ENCODE data around the gene XRCC5.
"Not testable (repeated sequence)": the region's sequence is repeated elsewhere in the genome, so short reads cannot be mapped to it uniquely, and the experiment has no call there.

The XRCC5 gene

GRCh38 chr2:216119986-216120385, 10.8 kb downstream of the XRCC5 start:
- DNase-seq, result no peak

DNA sequence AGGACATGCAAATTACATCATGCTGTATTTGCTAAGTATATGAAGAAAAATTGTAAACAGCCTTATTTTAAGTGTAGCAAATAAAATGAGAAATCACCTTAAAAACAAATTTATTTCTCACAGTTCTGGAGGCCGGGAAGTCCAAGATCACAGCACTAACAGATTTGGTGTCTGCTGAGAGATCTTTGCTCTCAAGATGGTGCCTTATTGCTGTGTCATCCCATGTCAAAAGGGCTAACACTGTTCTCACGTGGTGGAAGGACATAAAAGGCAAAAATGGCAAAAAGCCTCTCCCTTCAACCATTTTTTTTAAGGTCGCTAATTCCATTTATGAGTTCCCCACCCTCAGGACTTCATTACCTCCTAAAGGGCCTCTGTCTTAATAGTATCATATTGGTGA, 12.1 kb downstream of the XRCC5 start:
- DNase-seq, result no peak

- DNase-seq, result no peak
Observed at GRCh38 chr2:216126943-216127342, 17.8 kb downstream of the XRCC5 start.

DNA sequence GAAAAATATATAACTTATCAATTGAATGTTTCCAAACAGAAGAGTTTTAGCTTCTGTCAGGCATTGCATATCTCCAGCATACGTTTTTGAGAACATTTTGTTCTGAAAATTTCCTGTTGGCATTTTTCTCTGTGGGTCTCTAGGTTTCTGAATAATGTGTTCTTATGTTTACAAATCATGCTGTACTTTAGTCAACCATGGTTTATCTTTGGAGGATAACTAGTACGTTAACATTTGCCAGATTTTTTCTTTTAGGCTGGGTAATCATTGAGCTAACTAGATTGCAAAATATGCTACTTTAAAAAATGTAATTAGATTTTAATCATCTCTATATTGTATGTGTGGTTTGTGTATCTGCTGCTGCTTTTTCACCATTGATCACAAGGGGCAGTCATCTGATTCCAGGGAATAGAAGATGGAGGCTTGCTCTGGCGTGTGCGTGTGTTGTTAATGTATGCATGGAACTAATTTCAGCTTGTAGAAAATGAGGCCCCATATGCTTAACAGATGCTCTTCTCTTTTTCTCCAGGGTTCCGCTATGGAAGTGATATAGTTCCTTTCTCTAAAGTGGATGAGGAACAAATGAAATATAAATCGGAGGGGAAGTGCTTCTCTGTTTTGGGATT, 21.3 kb downstream of the XRCC5 start:
- no peak for DNase-seq

- DNase-seq, result no peak
Observed at GRCh38 chr2:216131175-216131926, 22.2 kb downstream of the XRCC5 start.

GRCh38 chr2:216132585-216132984, 23.4 kb downstream of the XRCC5 start:
- no peak for DNase-seq

GRCh38 chr2:216133397-216133796, 24.2 kb downstream of the XRCC5 start:
- DNase-seq, result no peak

- no peak for DNase-seq
Observed at GRCh38 chr2:216134958-216135541, 25.9 kb downstream of the XRCC5 start.

DNA sequence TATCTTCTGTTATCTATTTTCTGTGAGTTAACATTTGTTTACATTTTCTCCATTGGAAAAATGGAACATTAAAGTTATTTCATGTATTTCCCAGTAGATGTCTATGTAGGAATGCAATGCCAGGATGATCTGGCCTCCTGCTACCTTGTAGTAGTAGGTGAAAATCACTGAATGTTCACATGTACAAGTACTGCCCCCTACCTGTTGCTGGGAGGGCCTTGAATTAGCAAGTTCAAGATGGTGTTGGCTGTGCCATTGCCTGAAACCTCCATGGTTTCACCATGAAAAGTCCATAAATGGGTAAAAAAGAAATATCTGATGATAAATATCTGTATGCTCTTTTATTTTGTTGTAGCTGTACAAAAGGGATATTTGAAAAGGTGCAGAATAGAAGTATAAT, 30.7 kb downstream of the XRCC5 start:
- no peak for DNase-seq

- not testable (repeated sequence) for DNase-seq
Observed at GRCh38 chr2:216141516-216141915, 32.4 kb downstream of the XRCC5 start.

DNA sequence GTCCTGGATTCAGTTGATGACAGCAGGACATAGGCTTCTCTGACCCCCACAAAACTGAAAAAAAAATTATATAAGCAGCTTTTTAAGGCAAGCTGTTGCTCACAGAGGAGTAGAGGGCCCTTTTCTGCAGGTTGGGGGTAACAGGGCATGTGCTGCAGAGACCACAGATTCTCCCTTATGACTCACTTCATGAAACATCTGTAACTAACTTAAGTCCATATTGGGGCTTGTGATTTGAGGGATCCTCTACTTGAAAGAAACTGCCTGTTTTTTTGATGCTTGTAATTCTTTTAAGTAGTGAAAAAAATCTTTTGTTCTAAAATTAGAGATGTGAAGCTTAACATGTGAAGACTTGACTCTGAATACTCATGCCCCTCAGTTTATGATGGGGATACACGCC, 33.4 kb downstream of the XRCC5 start:
- DNase-seq, result no peak

GRCh38 chr2:216144372-216144771, 35.2 kb downstream of the XRCC5 start:
- no peak for DNase-seq

GRCh38 chr2:216144857-216145256, 35.7 kb downstream of the XRCC5 start:
- DNase-seq, result no peak

GRCh38 chr2:216146573-216146972, 37.4 kb downstream of the XRCC5 start:
- no peak for DNase-seq

GRCh38 chr2:216147172-216148131, 38.3 kb downstream of the XRCC5 start:
- DNase-seq, result no peak

DNA sequence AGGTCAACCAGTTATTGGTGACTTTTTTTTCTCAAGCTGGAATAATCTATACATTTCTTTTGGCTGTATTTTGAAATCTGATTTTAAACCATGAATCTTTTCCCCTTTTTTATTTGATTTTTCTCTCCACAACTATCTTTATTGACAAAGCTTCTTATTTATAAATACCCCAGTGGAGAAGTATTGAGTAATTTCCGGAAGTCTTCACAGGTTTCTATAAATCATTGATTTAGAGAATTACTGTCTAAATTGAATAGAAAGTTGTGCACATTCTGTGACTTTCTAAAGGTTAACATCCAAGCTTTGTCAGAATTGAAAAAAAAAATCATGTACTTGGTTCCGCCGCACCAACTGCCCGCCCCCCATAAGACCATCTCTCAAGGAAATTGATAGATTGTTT, 39.8 kb downstream of the XRCC5 start:
- no peak for DNase-seq

DNA sequence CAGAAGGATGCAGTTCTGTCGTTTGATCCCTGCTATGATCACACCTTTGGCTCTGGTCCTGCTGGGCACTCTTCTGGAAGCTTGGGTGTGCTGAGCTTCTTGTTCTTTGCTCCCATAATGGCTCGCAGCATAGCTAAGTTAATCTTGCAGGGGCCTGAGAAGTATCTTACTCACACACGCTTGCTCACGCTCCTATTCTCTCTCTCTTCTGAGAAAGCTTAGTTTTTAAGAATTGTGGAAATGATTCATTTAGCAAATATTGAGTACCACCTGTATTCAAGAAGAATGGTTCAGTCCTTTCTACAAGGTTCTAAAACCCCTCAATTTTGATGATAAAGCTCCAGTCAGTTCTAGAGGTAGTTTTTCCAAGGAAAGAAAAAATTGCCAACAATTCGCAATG, 40.6 kb downstream of the XRCC5 start:
- no peak for DNase-seq

DNA sequence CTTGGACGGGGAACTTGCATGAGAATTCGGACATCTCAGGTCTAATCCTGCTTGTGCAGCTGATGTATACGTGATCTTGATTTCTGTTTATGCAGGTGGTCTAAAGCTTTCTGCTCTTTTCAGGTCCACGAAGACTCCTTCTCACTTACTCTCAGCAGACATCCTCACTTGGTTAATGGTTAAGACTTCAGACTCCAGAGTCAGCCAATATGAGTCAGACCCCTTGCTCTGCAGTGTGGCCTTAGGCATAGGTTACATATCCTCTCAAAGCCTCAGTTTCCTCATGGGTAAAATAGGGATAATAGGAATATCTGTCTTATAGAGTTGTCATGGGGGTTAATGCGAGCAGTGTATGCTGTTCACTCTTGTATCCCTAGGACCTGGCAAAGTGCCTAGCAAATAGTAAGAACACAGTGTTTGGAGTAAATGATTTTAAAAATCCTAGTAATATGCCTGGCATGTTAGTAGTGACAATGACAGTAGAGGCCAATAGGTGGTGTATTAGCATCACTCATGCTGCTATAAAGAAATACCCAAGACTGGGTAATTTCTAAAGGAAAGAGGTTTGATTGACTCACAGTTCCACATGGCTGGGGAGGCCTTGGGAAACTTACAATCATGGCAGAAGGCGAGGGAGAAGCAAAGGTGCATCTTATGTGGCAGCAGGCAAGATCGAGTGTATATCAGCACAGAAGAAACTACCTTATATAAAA, 42.3 kb downstream of the XRCC5 start:
- no peak for DNase-seq

GRCh38 chr2:216155954-216156353, 46.8 kb downstream of the XRCC5 start:
- DNase-seq, result no peak

GRCh38 chr2:216156822-216157221, 47.7 kb downstream of the XRCC5 start:
- DNase-seq, result no peak

GRCh38 chr2:216159144-216159543, 50.0 kb downstream of the XRCC5 start:
- DNase-seq, result no peak

- no peak for DNase-seq
Observed at GRCh38 chr2:216159646-216160045, 50.5 kb downstream of the XRCC5 start.

GRCh38 chr2:216160786-216161185, 51.6 kb downstream of the XRCC5 start:
- DNase-seq, result no peak
